DLD1 (cell line): ENCODE results near the gene GJA1.
"Not testable (repeated sequence)": the region's sequence is repeated elsewhere in the genome, so short reads cannot be mapped to it uniquely, and the experiment has no call there.

Experiments used
- in situ Hi-C: cut with HindIII; loops from 2 replicates; pipeline ENCODE4 v1.10.0; 2017; ENCODE audit warnings: low sequenced_read_pairs

Gene GJA1

GRCh38 chr6:121435444-121436069, at the start of gene GJA1:
GJA1 (plus strand) TSS chr6:121435646; CDS start chr6:121446848, 11,202 bp downstream.
- in situ Hi-C loops, result loop anchor here (25.0 kb wide), 1 partner anchor 602 kb away; no protein-coding TSS in a partner anchor

GRCh38 chr6:121386551-121386950, 48.9 kb upstream of the GJA1 start:
- in situ Hi-C loops, result not testable (repeated sequence)

GRCh38 chr6:121389419-121389818, 46.0 kb upstream of the GJA1 start:
- in situ Hi-C loops, result no loop called here

- in situ Hi-C loops, result no loop called here
These were observed 41.5 kb upstream of the GJA1 start for GRCh38 chr6:121393731-121394505.

GRCh38 chr6:121395736-121396135, 39.7 kb upstream of the GJA1 start:
- in situ Hi-C loops, result no loop called here

- in situ Hi-C loops, result not testable (repeated sequence)
These were observed 38.3 kb upstream of the GJA1 start for GRCh38 chr6:121397188-121397587.

GRCh38 chr6:121398127-121398526, 37.3 kb upstream of the GJA1 start:
- in situ Hi-C loops, result no loop called here

GRCh38 chr6:121399966-121400365, 35.5 kb upstream of the GJA1 start:
- in situ Hi-C loops, result no loop called here

- in situ Hi-C loops, result no loop called here
These were observed 31.5 kb upstream of the GJA1 start for GRCh38 chr6:121403964-121404363.

- in situ Hi-C loops, result no loop called here
These were observed 30.1 kb upstream of the GJA1 start for GRCh38 chr6:121405306-121405705.

GRCh38 chr6:121408321-121408720, 27.1 kb upstream of the GJA1 start:
- in situ Hi-C loops, result no loop called here

- in situ Hi-C loops, result no loop called here
These were observed 21.6 kb upstream of the GJA1 start for GRCh38 chr6:121413879-121414278.

- in situ Hi-C loops, result no loop called here
These were observed 17.1 kb upstream of the GJA1 start for GRCh38 chr6:121418346-121418745.

- in situ Hi-C loops, result loop anchor here (25.0 kb wide), 1 partner anchor 611 kb away; no protein-coding TSS in a partner anchor
These were observed 8.8 kb upstream of the GJA1 start for GRCh38 chr6:121426686-121427085.

- in situ Hi-C loops, result loop anchor here (25.0 kb wide), 1 partner anchor 608 kb away; no protein-coding TSS in a partner anchor
These were observed 6.3 kb upstream of the GJA1 start for GRCh38 chr6:121428872-121429756.

GRCh38 chr6:121430514-121431460, 4.7 kb upstream of the GJA1 start:
- in situ Hi-C loops, result loop anchor here (25.0 kb wide), 1 partner anchor 607 kb away; no protein-coding TSS in a partner anchor

GRCh38 chr6:121431776-121432175, 3.7 kb upstream of the GJA1 start:
- in situ Hi-C loops, result loop anchor here (25.0 kb wide), 1 partner anchor 606 kb away; no protein-coding TSS in a partner anchor

- in situ Hi-C loops, result loop anchor here (25.0 kb wide), 1 partner anchor 603 kb away; no protein-coding TSS in a partner anchor
These were observed 1.2 kb upstream of the GJA1 start for GRCh38 chr6:121434037-121434770.

- in situ Hi-C loops, result loop anchor here (25.0 kb wide), 1 partner anchor 601 kb away; no protein-coding TSS in a partner anchor
These were observed 920 bp downstream of the GJA1 start for GRCh38 chr6:121436274-121436857.
